ENCODE results near the gene FGF5. TPM values are rescaled to one million over a fixed set of nuclear protein-coding genes. Genes with fewer than 3 reads are reported as not detected.

FGF5 gene
- total RNA-seq, 1 experiment from 2014 or later = not detected

DNA sequence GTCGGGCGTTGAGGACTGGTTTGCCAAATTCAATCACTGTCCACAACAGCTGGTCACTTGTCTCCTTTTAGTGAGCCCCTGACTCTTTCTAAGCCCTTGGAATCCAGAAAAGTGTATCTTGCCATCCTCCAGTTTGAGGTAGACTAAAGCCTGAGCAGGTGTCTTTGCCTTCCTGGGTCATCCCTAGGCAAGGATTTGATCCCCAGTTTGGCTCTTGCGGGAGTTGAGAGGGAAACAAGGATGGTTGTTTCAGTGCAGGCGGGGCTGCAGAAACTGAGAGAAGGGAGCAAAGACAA, 2.2 kb upstream of the FGF5 start:
- H3K9me3 ChIP-seq (ENCODE audit: control insufficient read depth, low read depth, low read length) = no peaks in the 10 kb centered on the region
- no peaks in the 10 kb centered on the region for H3K79me1 ChIP-seq (ENCODE audit: insufficient read depth, low read depth, low read length, poor library complexity, severe bottlenecking)
- no peak overlapping the region for H3T11ph ChIP-seq (ENCODE audit: low read length)
- no CpG with 5 or more reads among the region's 4 CpGs for WGBS (ENCODE audit: extremely low coverage, insufficient read length, low lambda C conversion rate)
- H3K23ac ChIP-seq (ENCODE audit: insufficient read length, low read depth, low read length) = no peak overlapping the region
- no peak overlapping the region for H3K14ac ChIP-seq (ENCODE audit: insufficient read depth, low read length)
- Mint-ChIP-seq H3K4me1 (peaks cover 35 to 51% of the 10 kb centered on the region in 2 experiments), H3K4me3 (0 out of 5 replicates have a peak overlapping the region, but pooled peaks of 1 of the 2 experiments have one; percentile 27), H3K27ac (no peak overlapping the region), H3K36me3 (ENCODE audit: insufficient read depth in 1 of 3, low read depth in 3 of 3) (no peaks in the 10 kb centered on the region), H3K27me3 (ENCODE audit: low read depth) (peaks cover 100% of the 10 kb centered on the region), H3K9me3 (no peaks in the 10 kb centered on the region; a peak in 1 of 5 replicates)
- H2BK120ac ChIP-seq (ENCODE audit: low read depth, low read length, poor library complexity, severe bottlenecking) = no peak overlapping the region
- H3K9ac ChIP-seq (ENCODE audit: extremely low read depth, insufficient read length, low read length) = no peak overlapping the region
- H3K27ac ChIP-seq (ENCODE audit: insufficient read length, low read depth, low read length) = no peak overlapping the region
- no peak overlapping the region for H4K8ac ChIP-seq (replicated peaks; ENCODE audit: insufficient read length, low read depth, low read length)
- H4K20me1 ChIP-seq (ENCODE audit: control insufficient read depth, insufficient read depth, insufficient read length) = no peaks in the 10 kb centered on the region
- H4K5ac ChIP-seq (ENCODE audit: insufficient read length, low read depth, low read length) = no peak overlapping the region
- no peak for DNase-seq
- H3K4ac ChIP-seq (ENCODE audit: low read depth, low read length) = no peak overlapping the region
- H3K27me3 ChIP-seq (ENCODE audit: insufficient read depth, low read length) = peaks cover 79% of the 10 kb centered on the region
- no peak overlapping the region for H3K18ac ChIP-seq (ENCODE audit: insufficient read length, low read depth, low read length)
- no peaks in the 10 kb centered on the region for H3K4me1 ChIP-seq (ENCODE audit: insufficient read depth, low read length)
- H2BK5ac ChIP-seq (ENCODE audit: insufficient read length, low read length) = no peak overlapping the region
- TF ChIP-seq, protein P1, sequence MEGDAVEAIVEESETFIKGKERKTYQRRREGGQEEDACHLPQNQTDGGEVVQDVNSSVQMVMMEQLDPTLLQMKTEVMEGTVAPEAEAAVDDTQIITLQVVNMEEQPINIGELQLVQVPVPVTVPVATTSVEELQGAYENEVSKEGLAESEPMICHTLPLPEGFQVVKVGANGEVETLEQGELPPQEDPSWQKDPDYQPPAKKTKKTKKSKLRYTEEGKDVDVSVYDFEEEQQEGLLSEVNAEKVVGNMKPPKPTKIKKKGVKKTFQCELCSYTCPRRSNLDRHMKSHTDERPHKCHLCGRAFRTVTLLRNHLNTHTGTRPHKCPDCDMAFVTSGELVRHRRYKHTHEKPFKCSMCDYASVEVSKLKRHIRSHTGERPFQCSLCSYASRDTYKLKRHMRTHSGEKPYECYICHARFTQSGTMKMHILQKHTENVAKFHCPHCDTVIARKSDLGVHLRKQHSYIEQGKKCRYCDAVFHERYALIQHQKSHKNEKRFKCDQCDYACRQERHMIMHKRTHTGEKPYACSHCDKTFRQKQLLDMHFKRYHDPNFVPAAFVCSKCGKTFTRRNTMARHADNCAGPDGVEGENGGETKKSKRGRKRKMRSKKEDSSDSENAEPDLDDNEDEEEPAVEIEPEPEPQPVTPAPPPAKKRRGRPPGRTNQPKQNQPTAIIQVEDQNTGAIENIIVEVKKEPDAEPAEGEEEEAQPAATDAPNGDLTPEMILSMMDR (conservative IDR thresholded peaks at IDR 0.05) = no peak
- H4K91ac ChIP-seq (ENCODE audit: insufficient read length, low read depth, low read length) = no peak overlapping the region
- no peak overlapping the region for H3K56ac ChIP-seq (ENCODE audit: insufficient read length, low read depth, low read length)
- H3K23me2 ChIP-seq (ENCODE audit: insufficient read length, low read depth, low read length, poor library complexity, severe bottlenecking) = peaks cover 21% of the 10 kb centered on the region
- H2BK20ac ChIP-seq (ENCODE audit: low read depth, low read length, poor library complexity, severe bottlenecking) = no peak overlapping the region
- no peaks in the 10 kb centered on the region for H3K79me2 ChIP-seq (ENCODE audit: insufficient read depth, low read length)
- H2BK15ac ChIP-seq (ENCODE audit: low read depth, low read length) = no peak overlapping the region
- no peak overlapping the region for H2BK12ac ChIP-seq (ENCODE audit: insufficient read length, low read depth, low read length)
- H2AFZ ChIP-seq (ENCODE audit: low read length) = no peak overlapping the region
- H2AK5ac ChIP-seq (ENCODE audit: insufficient read length, low read length) = no peak overlapping the region
- no peak overlapping the region for H3K4me2 ChIP-seq (ENCODE audit: insufficient read depth, insufficient read length, low read length)
